Measurements from ENCODE around the gene ECSCR. TPM values are rescaled to one million over a fixed set of nuclear protein-coding genes. Genes with fewer than 3 reads are reported as not detected.

Gene ECSCR
- total and polyA plus RNA-seq, 2 donors (not counting 3 experiments of a cell fraction or from before 2014, with no cell fraction given): 365 to 1,085 TPM

- H3K27ac ChIP-seq (ENCODE audit: insufficient read depth, low read depth, low read length): peak within 1 kb of the TSS; percentile 94
- H3K27me3 ChIP-seq (ENCODE audit: control insufficient read depth in 2 of 2, insufficient read depth in 2 of 2, low read length in 2 of 2): no peaks in the 10 kb centered on the region
- no peaks in the 10 kb centered on the region for H3K9me1 ChIP-seq (replicated peaks; ENCODE audit: control insufficient read depth, extremely low read depth, insufficient read depth, low read length)
- CTCF ChIA-PET: interaction anchor here (0.6 to 3.2 kb wide), 13 partner anchors 9 to 60 kb away, joined by 3 to 59 read pairs (median 8); partner anchors contain the start of genes ECSCR and SMIM33
- H4K20me1 ChIP-seq (replicated peaks; ENCODE audit: control insufficient read depth, extremely low read depth, insufficient read depth, low read length): no peaks in the 10 kb centered on the region
- peaks cover 27% of the 10 kb centered on the region for H3K4me1 ChIP-seq (ENCODE audit: control insufficient read depth, extremely low read depth, insufficient read depth, low read length)
- peak within 1 kb of the TSS; percentile 24 for H2AFZ ChIP-seq (ENCODE audit: low read depth, low read length)
- no peak for TF ChIP-seq CTCF (IDR thresholded peaks at IDR 0.05; ENCODE audit: extremely low read depth in 1 of 2, insufficient read depth in 1 of 2, low read depth in 1 of 2, low read length in 2 of 2)
- peak; percentile 80 for TF ChIP-seq POLR2AphosphoS5 (IDR thresholded peaks at IDR 0.05; ENCODE audit: insufficient read depth, low read depth, low read length)
- TF ChIP-seq MAX (IDR thresholded peaks at IDR 0.05; ENCODE audit: insufficient read depth, insufficient read length): no peak
- no peak for TF ChIP-seq JUN (IDR thresholded peaks at IDR 0.05; ENCODE audit: borderline replicate concordance, insufficient read depth, insufficient read length, low read depth)
- peak; percentile 41 for TF ChIP-seq GATA2 (IDR thresholded peaks at IDR 0.05; ENCODE audit: insufficient read depth, insufficient read length, low read depth, low read length)
- no peak for TF ChIP-seq EZH2 (IDR thresholded peaks at IDR 0.05; ENCODE audit: borderline replicate concordance, low read depth, low read length, severe bottlenecking)
- peak; percentile 58 for TF ChIP-seq POLR2A (IDR thresholded peaks at IDR 0.05; ENCODE audit: low read depth, low read length)
- no peak for TF ChIP-seq MYC (IDR thresholded peaks at IDR 0.05; ENCODE audit: low read depth, low read length)
- peak; percentile 50 for TF ChIP-seq FOS (IDR thresholded peaks at IDR 0.05; ENCODE audit: borderline replicate concordance, insufficient read depth, low read length)
- POLR2A ChIA-PET: interaction anchor here (0.8 to 2.2 kb wide), 8 partner anchors 9 to 79 kb away, joined by 3 to 21 read pairs (median 6); partner anchors contain the start of genes DNAJC18, ECSCR and UBE2D2
- H3K79me2 ChIP-seq (ENCODE audit: control insufficient read depth, insufficient read depth, low read length): peaks cover 14% of the 10 kb centered on the region
- intact Hi-C loops (cut with micrococcal nuclease): loop anchor here (1.0 kb wide), 6 partner anchors 9 to 38 kb away; partner anchors contain the start of gene ECSCR
- DNase-seq (ENCODE audit: low read depth, low spot score) (peak; percentile 90), FAIRE-seq (peak; percentile 97)
- peaks cover 2 to 11% of the 10 kb centered on the region in 2 experiments for H3K36me3 ChIP-seq (ENCODE audit: control insufficient read depth in 2 of 2, extremely low read depth in 1 of 2, insufficient read depth in 2 of 2, low read length in 2 of 2)
- BruUV-seq (replicated peaks): TSS peak; percentile 71
- H3K9me3 ChIP-seq (replicated peaks; ENCODE audit: control insufficient read depth, insufficient read depth, low read length): no peaks in the 10 kb centered on the region
- peak within 1 kb of the TSS; percentile 87 for H3K4me2 ChIP-seq (ENCODE audit: insufficient read depth, low read length)
- peak within 1 kb of the TSS; percentile 4 to 67 (median 42) for H3K4me3 ChIP-seq (replicated peaks in 1 of 3; ENCODE audit: insufficient read depth in 1 of 3, low read depth in 1 of 3, low read length in 3 of 3)
- H3K9ac ChIP-seq (replicated peaks; ENCODE audit: extremely low read depth, insufficient read depth, low read length): peak within 1 kb of the TSS; percentile 86
- dilution Hi-C loops (cut with MboI; ENCODE audit: extremely low pct_ligation_motif_present, low sequenced_read_pairs): no loop called here
Observed at GRCh38 chr5:139482050-139482889, 19.7 kb upstream of the ECSCR start, which contains the start of gene STING1. Gene STING1 (minus strand): TSS chr5:139482758. CDS start chr5:139481704, 1,054 bp downstream.
